ENCODE results near the gene LZTS3.
"Not testable (repeated sequence)": the region's sequence is repeated elsewhere in the genome, so short reads cannot be mapped to it uniquely, and the experiment has no call there.

The LZTS3 gene

DNA sequence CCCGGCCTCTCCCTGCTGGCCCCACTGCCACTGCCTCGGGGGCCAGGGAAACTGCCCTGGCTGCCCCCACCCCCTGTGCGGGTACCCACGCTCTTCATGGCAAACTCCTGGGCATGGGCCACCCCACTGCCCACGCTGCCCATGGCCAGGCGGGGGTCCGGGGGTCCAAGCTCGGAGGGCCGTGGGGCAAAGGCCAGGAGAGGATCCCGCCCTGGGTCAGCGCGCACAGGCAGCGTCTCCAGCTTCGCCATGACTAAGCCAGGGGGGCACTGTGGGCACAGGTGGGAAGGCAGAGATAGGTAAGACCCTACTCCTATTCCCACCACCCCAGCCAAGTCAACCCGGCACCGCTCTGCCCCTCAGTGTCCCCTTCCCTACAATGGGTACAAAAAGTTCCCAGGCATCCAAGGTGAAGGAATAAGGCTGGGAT lies 6.4 kb downstream of the LZTS3 start:
- DNase-seq, result no peak

DNA sequence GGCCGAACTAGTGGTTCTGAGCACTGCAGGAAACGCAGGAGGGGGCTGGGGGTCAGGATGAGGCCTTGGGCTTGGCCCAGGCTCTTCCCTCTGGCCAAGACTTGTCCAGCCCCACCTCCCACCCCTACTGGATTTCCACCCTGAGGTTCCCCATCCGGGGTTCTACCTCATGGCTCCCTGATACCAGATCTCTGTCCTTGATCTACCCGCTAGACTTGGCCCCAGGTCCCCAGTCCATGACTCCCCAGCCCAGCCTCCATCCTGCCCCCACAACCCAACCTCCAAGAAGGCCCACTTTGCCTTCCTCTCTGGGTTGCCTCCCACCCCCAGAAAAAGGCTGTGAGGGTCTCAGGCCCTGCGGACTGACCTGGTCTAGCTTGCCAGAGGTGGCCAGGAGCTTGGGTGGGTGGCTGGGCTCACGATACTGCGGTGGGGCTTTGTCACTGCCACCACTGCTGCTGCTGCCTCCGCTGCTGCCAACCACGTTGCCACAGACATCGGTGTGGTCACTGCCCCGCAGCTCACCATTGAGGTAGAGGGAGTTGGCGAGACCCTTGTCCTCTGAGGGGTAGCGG lies 6.9 kb downstream of the LZTS3 start:
- no peak for DNase-seq

DNA sequence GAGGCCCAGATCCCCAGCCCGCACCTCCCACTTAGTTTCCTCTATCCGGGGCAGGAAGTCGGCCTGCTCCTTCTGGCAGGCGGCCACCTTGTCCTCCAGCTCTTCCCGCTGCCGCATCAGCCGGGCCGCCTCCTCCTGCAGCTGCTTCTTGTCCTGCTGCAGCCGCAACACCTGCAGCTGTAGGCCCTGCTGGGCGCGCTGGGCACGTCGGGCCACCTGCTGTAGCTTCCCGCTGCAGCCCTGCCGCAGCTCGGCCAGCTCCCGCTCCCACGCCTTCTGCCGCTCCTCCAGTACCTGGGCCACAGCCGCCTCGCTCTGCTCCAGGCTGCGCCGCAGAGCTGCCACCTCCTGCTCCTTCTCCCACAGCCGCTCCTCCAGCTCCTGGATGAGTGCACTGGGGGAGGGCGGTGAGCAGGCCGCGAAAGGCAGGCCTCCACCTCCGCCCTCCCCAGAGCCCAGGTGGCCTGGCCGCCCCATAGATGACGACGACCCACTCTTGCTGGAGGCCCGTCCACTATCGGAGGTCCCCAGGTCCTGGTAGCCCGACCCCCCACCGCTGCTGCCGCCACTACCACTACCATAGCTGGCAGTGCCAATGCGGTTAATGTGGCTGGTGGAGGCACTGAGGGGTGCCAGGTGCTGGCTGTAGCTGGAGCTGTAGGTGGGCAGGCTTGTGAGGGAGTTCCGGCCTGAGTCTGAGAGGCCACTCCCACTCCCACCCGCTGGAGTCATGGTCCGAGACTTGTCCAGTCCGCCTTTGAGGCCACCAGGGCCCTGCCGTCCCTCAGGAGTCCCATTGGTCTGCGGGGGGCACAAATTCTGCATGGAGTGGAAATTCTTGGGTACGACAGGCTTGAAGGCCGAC lies 7.6 kb downstream of the LZTS3 start:
- DNase-seq, result no peak

DNA sequence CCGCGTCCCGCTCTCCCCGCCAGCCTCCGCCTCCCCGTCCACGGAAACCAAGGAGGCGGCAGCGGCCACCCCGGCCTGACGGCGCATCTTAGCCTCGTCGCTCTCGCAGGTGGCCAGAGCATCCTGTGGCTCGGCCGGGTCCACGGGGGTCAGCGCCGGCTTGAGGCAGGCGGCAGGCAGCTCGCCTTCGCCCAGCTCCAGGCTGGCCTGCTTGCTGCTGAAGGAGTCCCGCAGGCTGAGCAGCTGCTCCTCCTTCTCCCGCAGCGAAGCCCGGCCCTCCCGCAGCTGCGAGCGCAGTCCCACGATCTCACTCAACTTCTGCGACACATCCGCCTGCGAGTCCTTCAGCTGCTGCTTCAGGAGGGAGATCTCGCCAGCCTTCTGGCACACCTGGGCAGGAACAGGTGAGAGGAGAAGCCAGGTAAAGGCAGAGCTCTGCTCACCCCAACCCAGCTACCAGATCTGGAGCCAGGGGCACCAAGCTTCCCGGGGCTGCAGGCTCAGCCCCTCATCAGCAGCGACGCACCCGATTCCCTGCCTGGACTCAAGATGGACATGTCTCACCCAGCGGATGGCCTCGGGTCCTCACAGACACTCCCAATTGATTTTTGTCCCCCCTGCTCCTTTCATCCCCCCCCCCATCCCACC lies 8.5 kb downstream of the LZTS3 start:
- no peak for DNase-seq

DNA sequence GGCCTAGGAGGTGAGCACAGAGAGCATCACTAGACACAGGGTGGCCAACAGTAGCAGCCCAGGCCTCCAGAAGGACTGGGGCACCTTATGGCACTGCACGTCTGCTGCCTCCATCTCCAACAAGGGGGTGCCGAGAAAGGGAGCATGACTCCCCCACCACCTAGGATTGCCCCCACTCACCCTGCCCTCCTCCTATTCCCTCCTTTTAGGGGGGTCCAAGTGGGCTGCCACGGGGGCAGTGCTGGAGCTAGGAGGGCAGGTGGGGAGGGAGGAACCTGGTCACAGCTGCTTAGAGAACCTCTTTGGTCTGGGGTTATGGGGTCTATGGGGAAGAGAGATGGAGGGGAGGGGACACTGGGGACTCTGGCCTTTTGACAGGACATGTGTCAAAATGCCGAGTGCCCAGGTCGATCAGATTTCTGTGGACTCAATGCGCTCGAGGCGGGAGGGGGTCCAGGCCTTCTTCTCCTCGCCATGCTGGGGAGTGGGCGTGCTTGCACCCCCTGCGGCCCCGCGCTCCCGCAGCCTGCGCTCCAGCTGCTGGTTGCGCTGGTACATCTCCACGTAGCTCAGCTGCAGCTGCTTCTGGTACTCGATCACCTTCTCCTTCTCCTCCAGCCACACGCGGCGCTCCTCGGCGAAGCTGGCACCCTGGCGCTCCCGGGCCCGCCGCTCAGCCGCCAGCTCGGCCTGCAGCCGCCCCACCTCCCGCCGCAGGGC lies 9.1 kb downstream of the LZTS3 start:
- DNase-seq, result no peak

DNA sequence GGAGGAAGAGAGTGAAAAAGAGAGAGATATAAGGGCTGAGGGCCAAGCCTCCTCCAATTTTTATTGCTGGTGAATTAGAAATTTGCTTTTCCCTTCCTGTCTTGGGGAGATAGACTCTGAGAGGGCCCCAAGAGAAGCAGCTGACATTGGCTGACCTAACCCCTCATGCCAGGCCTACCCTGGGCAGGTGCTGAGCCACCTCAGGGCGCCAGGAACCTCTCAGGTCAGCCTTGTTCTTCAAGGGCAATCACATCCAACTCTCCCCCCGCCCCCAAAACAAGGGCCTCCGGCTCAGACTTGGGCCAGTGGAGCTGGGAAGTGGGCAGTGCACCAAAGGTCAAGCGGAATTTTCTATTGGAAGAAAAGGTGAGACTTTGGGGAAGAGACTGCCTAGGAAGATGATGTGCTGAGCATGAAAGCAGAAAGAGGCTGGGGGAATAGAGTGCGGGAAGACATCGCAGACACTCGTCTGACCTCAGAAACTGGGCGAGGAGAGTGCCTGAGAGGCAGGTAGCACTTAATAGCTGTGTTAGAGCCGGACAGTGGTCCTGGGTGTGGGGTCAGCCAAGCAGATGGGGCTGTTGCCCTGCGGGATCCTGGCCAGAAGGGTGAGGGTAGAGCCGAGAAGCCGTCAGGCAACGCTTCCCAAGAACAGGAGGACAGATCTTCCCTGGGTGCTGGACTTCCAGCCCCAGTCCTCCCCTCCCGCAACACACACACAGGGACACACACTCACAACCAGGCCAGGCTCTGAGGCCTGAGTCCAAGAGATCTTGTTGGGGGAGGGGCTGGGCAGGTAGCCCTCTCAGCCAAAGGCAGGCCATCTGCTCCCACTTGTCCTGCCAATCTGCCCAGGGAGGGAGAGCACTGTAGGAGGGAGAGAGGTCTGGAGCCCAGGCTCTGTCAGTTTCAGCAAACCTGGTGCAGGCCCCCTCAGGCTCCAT lies 10.0 kb downstream of the LZTS3 start:
- no peak for DNase-seq

DNA sequence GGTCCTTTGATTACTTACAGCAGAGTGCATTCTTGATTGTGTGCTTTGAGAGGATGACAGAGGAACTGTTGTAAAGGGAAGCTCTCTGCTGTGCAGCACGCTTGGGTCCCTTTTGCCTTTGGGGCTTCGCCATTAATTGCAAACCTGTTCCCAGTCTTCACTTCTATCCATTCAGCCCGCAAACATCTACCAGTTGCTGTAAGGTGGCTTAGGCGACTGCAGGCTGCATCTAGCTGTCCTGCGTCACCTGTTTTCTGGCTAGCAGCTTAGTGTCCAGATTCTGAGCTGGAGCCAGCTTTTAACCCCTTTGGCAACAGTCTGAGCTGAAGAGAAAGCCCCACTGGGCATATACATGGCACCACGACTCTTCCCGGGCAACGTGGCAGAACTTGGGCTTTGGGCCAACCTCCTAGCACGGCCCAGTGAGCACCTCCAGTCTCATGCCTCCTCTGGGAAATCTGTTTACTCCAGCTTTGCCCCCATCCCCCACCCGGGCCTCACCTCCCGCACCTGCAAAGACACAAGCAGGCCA lies 11.2 kb downstream of the LZTS3 start:
- DNase-seq, result no peak

DNA sequence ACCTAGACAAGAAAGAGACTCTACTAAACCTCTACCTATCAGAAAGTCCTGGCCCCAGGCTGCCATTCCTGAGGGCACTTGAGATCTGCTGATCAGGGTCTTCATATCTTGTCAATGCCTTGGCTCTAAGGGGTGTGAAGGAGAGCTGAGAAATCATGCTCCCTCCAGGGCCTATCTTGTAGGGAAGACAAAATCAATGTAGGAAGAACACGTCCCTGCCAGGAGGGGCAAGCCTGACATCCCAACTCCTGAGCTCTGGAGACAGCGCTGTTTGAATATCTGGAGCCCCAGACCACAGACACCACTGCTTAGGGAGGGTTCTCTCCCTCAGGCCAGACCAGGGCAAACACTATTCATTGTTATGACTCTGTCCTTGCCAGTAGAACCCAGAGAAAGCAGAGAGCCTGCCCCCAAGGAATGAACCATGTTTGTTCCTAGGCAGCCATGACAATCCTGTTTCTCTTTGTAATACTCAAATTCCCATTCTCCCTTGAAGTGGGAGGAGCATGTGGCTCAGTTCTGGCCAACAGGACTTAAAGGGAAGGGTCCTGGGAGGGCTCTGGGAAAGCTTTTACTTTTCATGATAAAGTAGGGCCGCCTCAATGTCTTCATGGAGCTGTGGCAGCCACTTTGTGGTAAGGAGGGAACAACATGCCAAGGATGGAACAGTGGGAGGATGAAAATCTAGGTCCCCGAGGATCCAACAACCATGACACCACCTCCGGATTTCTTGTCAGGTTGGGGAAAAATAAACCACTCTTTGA lies 11.9 kb downstream of the LZTS3 start:
- no peak for DNase-seq

DNA sequence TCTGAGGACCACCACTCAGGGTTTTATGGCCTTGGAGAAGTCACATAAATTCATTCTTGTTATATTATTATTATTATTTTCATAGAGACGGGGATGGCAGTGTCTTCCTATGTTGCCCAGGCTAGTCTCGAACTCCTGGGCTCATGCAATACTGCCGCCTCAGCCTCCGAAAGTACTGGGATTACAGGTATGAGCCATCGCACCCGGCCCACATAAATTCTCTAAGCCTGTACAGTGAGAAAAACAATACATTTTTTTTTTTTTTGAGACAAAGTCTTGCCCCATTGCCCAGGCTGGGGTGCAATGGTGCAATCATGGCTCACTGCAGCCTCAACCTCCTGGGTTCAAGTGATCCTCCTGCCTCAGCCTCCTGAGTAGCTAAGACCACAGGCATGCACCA lies 12.9 kb downstream of the LZTS3 start:
- DNase-seq, result no peak

DNA sequence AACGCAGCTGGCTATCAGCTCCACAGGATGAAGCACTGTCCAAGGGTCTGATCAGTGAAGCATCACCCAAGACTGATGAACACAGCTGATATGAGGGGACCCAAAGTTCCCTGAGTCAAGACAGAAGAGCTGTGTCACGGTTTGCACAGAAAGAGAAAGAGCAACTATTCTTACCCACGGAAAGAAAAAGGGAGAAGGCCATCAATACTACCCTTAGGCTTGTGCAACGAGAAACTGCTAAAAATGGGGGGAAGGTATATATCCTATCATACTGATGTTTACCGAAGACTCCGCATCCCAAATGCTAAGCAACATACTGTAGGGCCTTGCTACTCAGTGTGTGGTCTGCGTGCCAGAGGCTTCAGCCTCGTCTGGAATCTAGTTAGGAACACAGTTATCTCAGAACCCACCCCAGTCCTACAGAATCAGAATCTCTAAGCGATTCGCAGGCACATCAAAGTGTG lies 14.3 kb downstream of the LZTS3 start:
- DNase-seq, result peak; percentile 67

DNA sequence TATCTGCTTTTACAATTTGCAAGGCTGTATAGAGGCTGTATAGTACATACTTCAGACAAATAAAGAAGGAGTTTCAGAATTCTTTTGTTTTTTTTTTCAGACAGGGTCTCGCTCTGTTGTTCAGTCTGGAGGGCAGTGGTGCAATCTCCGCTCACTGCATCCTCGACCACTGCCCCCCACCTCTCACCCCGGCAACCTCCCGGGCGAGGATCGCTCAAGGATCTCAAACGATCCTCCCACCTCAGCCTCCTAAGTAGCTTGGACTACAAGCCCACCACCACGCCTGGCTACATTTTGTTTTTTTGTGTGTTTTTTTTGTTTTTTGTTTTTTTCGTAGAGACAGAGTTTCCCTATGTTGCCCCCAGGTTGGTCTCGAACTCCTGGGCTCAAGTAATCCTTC lies 15.5 kb downstream of the LZTS3 start:
- DNase-seq, result no peak

DNA sequence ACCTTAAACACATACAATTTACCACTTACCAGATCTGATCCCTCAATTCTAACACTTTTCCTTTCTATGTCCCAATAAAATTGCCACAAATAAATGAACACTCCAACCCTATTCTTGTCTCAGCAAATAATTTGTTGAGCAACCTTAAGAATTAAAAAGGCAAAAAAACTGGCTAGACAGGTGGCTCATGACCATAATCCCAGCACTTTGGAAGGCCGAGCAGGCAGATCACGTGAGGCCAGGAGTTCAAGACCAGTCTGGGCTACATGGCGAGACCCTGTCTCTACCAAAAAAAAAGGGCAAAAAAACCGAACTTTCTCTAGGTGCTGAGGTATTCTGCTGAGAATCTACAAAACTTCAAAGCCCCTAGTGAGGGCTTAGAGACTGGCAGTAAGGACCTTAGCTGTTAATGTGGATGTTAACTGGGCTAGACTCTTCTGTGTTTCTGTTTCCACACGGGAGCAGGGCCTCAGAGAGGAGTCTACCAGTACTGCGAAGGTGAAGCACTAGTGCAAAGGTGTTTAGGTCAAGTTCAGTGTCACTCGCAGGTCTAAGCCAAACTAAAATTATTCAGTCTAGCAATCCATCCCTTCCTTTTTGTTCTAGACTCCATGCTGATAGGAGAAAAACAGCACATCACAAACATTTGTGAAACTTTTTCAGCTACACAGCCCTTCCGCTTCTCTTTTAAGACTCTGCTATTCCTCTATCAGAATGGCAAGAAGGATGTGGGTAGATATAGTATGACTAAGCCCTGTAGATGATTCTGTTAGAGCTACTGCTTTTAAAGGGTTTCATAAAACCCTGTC lies 16.3 kb downstream of the LZTS3 start:
- DNase-seq, result peak; percentile 77

DNA sequence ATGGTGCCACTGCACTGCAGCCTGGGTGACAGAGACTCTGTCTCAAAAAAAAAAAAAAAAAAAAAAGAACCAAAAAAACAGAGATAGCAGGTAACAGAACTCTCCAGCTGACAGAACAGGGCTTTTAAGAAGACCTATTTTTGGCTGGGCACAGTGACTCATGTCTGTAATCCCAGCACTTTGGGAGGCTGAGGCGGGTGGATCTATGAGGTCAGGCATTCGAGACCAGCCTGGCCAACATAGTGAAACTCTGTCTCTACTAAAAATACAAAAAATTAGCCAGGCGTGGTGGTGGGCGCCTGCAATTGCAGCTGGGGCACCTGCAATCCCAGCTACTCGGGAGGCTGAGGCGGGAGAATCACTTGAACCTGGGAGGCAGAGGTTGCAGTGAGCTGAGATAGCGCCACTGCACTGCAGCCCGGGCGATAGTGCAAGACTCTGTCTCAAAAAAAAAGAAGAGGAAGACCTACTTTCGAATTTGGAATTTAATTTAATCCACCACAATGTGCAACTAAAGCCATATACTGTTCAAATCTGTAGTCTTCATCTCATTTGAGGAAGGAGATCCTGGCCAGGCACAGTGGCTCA lies 21.2 kb downstream of the LZTS3 start:
- DNase-seq, result not testable (repeated sequence)

DNA sequence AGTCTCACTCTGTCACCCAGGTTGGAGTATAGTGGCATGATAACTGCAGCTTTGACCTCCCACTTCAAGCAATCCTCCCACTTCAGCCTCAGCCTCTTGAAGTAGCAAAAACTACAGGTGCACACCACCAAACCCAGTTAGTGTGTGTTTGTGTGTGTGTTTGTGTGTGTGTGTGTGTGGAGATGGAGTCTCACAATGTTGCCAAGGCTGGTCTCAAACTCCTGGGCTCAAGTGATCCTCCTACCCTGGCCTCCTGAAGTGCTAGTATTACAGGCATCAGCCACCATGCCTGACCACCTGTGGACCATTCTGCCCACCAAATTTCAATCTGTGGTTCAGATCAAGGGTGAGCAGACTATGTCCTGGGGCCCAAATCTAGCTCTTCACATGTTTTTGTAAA lies 22.4 kb downstream of the LZTS3 start:
- DNase-seq, result no peak

DNA sequence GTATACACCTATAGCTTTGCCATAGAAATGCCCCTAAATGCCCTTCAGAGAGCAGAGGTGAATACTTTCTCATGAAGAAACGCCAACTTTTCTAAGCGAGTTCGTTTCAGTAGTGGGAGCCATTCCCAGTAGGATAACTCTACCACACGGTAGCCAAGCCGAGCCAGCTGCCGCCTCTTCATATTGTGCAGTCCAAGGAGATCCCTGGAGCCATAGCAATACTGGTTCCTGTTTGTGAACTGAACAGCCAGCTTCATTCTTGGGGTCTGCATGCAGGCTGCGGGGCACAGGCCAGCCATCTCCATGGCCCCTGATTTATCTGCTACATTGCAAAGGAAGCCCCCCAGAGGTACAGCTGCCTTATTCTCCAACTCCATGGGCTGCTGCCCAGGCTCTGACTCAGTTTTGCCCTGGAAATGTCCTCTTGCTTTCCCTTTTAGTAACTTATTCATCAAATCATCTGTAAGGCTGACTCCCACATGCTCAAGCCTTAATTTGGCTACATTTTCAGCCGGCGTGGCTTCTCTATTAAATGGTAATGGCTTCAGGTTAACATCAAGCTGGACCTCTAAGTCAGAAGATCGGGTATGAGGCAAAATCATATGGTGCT lies 26.5 kb downstream of the LZTS3 start:
- DNase-seq, result no peak

DNA sequence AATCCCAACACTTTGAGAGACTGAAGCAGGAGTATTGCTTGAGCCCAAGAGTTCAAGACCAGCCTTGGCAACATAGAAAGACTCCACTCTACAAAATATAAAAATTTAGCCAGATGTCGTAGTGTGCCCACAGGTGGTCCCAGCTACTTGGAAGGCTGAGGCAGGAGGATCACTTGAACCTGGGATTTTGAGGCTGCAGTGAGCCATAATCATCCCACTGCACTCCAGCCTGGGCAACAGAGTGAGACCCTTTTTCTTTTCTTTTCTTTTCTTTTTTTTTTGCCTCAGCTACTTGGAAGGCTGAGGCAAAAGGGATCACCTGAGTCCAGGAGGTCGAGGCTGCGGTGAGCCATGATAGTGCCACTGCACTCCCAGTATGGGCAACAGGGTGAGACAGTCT lies 31.6 kb downstream of the LZTS3 start:
- DNase-seq, result no peak

DNA sequence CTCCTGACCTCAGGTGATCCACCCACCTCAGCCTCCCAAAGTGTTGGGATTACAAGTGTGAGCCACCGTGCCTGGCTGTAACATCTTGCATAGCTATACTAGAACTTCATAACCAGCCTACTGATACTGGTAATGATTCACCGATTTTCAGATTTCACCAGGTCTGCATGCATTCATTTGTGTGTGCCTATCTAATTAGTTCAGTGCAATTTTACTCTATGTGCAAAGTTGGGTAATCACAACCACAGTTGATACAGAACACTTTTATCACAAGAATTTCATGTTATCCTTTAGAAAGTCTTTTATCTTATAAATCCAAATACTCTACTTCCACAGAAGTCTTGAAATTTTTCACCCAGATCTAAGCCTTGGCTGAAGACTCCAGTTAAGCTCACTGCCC lies 35.9 kb downstream of the LZTS3 start:
- no peak for DNase-seq

DNA sequence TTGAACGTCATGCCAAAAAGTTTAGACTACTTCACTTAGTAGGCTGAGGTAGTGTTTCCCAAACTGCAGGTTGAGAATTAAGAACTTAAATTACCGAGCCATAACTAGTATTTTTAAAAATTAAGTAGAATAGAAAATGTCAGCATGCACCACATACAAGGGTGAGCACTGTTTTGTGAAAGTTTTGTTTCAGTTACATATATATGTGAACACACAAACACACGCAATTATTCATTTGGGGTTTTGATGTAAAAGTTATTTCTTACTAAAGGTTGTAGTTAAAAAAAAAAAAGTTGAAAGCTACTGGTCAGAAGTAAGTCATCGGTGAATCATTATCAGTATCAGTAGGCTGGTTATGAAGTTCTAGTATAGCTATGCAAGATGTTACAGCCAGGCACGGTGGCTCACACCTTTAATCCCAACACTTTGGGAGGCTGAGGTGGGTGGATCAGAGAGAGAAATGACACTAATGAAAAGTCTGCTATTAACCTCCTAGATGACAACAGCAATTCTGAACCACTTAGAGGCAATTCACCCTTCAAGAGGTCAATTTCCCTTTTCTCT lies 37.8 kb downstream of the LZTS3 start:
- DNase-seq, result no peak

DNA sequence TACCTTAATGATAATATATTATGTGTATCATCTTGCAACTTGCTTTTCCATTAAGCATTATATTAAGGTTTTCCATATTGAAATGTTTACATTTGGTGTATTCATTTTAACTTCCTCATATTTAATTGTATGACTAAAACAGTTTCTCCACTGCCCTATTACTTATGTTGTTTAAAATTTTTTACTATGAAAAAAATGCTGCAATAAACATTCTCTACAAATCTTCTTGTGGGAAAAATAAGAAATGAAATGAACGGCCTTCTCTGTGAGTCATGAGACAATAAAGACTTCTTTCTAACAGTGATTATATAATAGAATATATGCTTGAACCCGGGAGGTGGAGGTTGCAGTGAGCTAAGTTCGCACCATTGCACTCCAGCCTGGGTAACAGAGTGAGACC lies 39.2 kb downstream of the LZTS3 start:
- peak; percentile 7 for DNase-seq

Measured in inflammatory macrophage treated with lipopolysaccharide for 4 hours (primary cell).